ENCODE data around the gene PIGR.

The PIGR gene

GRCh38 chr1:206951318-206952100, 5.2 kb upstream of the PIGR start:
- no peak overlapping the region for H3K4me3 ChIP-seq (ENCODE audit: low read depth, low read length)
- H3K9me3 ChIP-seq (ENCODE audit: control insufficient read depth, insufficient read depth, low read depth, low read length): peaks cover 2% of the 10 kb centered on the region; the same call in 1 of the 2 replicates
- H3K27ac ChIP-seq (ENCODE audit: low read depth, low read length): no peak overlapping the region
- no peak overlapping the region for H3K9ac ChIP-seq (ENCODE audit: low read length)
- H3K36me3 ChIP-seq (ENCODE audit: control insufficient read depth, insufficient read depth, low read length): no peaks in the 10 kb centered on the region
- no peaks in the 10 kb centered on the region; the same call in 1 of the 2 replicates for H3K4me1 ChIP-seq (ENCODE audit: control insufficient read depth, insufficient read depth, low read length)
- H3K27me3 ChIP-seq (ENCODE audit: control insufficient read depth, insufficient read depth, low read length): peaks cover 8% of the 10 kb centered on the region; the same call in 1 of the 2 replicates

DNA sequence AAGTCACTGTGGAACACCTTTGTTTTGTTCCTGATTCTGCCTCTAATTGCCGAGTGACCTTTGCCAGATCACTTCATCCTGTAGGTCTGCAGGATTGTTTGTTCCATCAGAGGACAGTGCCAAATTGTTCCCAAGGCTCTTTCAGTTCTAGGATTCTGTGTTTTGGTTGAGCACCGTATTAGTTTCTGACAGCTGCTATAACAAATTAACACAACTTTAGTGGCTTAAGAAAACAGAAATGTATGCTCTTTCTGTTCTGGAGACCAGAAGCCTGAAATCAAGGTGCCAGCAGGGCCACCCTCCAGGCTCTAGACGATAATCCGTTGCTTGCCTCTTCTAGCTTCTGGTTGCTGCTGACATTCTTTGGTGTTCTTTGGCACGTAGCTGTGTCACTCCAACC, 3.4 kb upstream of the PIGR start:
- Histone ChIP-seq H3K27ac (ENCODE audit: low read depth, low read length) (no peak overlapping the region), H3K27me3 (ENCODE audit: control insufficient read depth, insufficient read depth, low read length) (peaks cover 4% of the 10 kb centered on the region; the same call in 1 of the 2 replicates), H3K9ac (ENCODE audit: low read length) (no peak overlapping the region), H3K36me3 (ENCODE audit: control insufficient read depth, insufficient read depth, low read length) (no peaks in the 10 kb centered on the region), H3K4me1 (ENCODE audit: control insufficient read depth, insufficient read depth, low read length) (no peaks in the 10 kb centered on the region), H3K4me3 (ENCODE audit: low read depth, low read length) (no peak overlapping the region), H3K9me3 (ENCODE audit: control insufficient read depth, insufficient read depth, low read depth, low read length) (peaks cover 2% of the 10 kb centered on the region; the same call in 1 of the 2 replicates)

GRCh38 chr1:206949208-206949607, 2.9 kb upstream of the PIGR start:
- Histone ChIP-seq H3K9ac (ENCODE audit: low read length) (no peak overlapping the region), H3K4me3 (ENCODE audit: low read depth, low read length) (no peak overlapping the region), H3K9me3 (ENCODE audit: control insufficient read depth, insufficient read depth, low read depth, low read length) (peaks cover 2% of the 10 kb centered on the region; the same call in 1 of the 2 replicates), H3K36me3 (ENCODE audit: control insufficient read depth, insufficient read depth, low read length) (no peaks in the 10 kb centered on the region), H3K27me3 (ENCODE audit: control insufficient read depth, insufficient read depth, low read length) (peaks cover 4% of the 10 kb centered on the region; the same call in 1 of the 2 replicates), H3K27ac (ENCODE audit: low read depth, low read length) (no peak overlapping the region), H3K4me1 (ENCODE audit: control insufficient read depth, insufficient read depth, low read length) (no peaks in the 10 kb centered on the region)

DNA sequence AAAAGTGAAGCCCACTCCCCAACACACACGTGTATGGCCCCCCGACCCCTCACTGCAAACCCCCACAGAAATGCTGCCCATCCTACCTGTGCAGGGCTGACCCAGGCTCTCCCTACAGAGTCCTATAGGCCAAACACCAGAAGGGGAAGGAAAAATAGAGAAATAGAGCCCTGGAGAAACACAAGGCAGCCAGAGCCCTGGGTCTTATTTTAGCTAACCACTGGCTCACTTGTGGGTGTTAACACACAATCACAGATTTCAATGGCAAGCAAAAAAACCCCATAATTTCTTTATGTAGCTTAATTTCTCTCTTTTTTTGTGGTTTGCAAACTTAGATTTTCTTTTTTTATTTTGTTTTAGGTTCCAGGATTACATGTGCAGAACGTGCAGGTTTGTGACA, 989 bp upstream of the PIGR start:
- Histone ChIP-seq H3K36me3 (ENCODE audit: control insufficient read depth, insufficient read depth, low read length) (no peaks in the 10 kb centered on the region), H3K4me3 (ENCODE audit: low read depth, low read length) (no peak overlapping the region), H3K9ac (ENCODE audit: low read length) (no peak overlapping the region), H3K27me3 (ENCODE audit: control insufficient read depth, insufficient read depth, low read length) (peaks cover 15% of the 10 kb centered on the region; the same call in 1 of the 2 replicates), H3K27ac (ENCODE audit: low read depth, low read length) (no peak overlapping the region), H3K4me1 (ENCODE audit: control insufficient read depth, insufficient read depth, low read length) (no peaks in the 10 kb centered on the region), H3K9me3 (ENCODE audit: control insufficient read depth, insufficient read depth, low read depth, low read length) (peaks cover 2% of the 10 kb centered on the region; the same call in 1 of the 2 replicates)

GRCh38 chr1:206945779-206946178, 487 bp downstream of the PIGR start:
- Histone ChIP-seq H3K27ac (ENCODE audit: low read depth, low read length) (no peak overlapping the region), H3K27me3 (ENCODE audit: control insufficient read depth, insufficient read depth, low read length) (peaks cover 15% of the 10 kb centered on the region; the same call in 1 of the 2 replicates)

DNA sequence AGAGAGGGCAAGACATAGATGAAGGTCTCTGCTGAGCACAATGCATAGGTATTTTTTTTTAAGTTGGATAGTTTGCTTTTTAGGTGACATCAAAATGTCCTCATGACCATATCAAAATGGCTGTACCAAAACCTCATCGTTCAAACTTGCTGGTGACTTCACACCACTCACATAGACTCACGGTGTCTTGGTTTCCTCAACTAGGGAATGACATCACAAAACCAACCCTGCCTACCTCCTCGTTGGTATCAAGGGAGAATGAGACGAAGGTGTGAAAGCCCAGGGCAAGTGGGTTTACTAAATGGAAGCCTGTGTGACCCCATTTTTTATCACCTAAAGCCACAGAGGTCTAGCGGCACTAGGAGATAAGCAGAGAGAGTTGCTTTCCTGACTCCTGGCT, 1.6 kb downstream of the PIGR start:
- Histone ChIP-seq H3K27me3 (ENCODE audit: control insufficient read depth, insufficient read depth, low read length) (peaks cover 15% of the 10 kb centered on the region; the same call in 1 of the 2 replicates), H3K27ac (ENCODE audit: low read depth, low read length) (no peak overlapping the region), H3K4me3 (ENCODE audit: low read depth, low read length) (no peak overlapping the region), H3K9ac (ENCODE audit: low read length) (no peak overlapping the region), H3K4me1 (ENCODE audit: control insufficient read depth, insufficient read depth, low read length) (no peaks in the 10 kb centered on the region), H3K9me3 (ENCODE audit: control insufficient read depth, insufficient read depth, low read depth, low read length) (no peaks in the 10 kb centered on the region), H3K36me3 (ENCODE audit: control insufficient read depth, insufficient read depth, low read length) (no peaks in the 10 kb centered on the region)

More at GRCh38 chr1:206945779-206946178, 487 bp downstream of the PIGR start:
- H3K9me3 ChIP-seq (ENCODE audit: control insufficient read depth, insufficient read depth, low read depth, low read length): peaks cover 2% of the 10 kb centered on the region; the same call in 1 of the 2 replicates
- no peaks in the 10 kb centered on the region for H3K36me3 ChIP-seq (ENCODE audit: control insufficient read depth, insufficient read depth, low read length)
- H3K4me3 ChIP-seq (ENCODE audit: low read depth, low read length): no peak overlapping the region
- no peaks in the 10 kb centered on the region for H3K4me1 ChIP-seq (ENCODE audit: control insufficient read depth, insufficient read depth, low read length)
- H3K9ac ChIP-seq (ENCODE audit: low read length): no peak overlapping the region

DNA sequence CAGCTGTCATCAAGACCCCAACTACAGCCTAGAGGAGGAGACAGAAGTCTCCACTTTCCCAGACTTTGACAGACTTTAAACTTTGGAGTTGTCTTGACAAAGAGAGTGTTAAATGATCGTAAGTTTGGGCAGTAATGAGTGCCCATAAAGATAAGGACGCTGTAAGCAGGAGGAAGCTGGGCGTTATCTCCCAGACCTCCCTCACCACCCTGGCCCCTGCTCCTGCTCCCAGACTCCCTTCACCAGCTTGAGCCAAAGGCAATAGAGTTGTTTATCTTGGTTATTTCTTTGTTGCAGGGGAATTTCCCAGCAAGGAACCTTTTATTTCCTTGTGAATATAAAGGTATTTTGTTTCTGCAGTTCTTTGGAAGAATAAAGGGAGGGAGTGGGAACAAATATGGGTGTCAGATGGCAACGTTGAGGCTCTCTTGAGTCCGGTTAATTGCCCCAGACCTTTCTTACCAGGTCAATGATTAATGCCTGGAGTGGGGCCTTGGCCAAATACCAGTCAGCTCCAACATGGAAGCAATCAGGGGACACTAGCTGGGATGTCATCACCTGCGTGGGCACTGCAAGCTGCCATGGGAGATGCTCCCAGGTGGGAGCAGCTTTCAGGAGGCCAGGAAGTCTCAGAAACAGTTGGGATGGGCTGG, 4.4 kb downstream of the PIGR start:
- no peak overlapping the region for H3K27ac ChIP-seq (ENCODE audit: low read depth, low read length)
- H3K4me1 ChIP-seq (ENCODE audit: control insufficient read depth, insufficient read depth, low read length): no peaks in the 10 kb centered on the region
- H3K9ac ChIP-seq (ENCODE audit: low read length): no peak overlapping the region
- H3K36me3 ChIP-seq (ENCODE audit: control insufficient read depth, insufficient read depth, low read length): no peaks in the 10 kb centered on the region
- no peaks in the 10 kb centered on the region for H3K9me3 ChIP-seq (ENCODE audit: control insufficient read depth, insufficient read depth, low read depth, low read length)
- no peak overlapping the region for H3K4me3 ChIP-seq (ENCODE audit: low read depth, low read length)
- H3K27me3 ChIP-seq (ENCODE audit: control insufficient read depth, insufficient read depth, low read length): peaks cover 13% of the 10 kb centered on the region; the same call in 1 of the 2 replicates

- Histone ChIP-seq H3K4me3 (ENCODE audit: low read depth, low read length) (no peak overlapping the region), H3K27me3 (ENCODE audit: control insufficient read depth, insufficient read depth, low read length) (peaks cover 11% of the 10 kb centered on the region; the same call in 1 of the 2 replicates), H3K36me3 (ENCODE audit: control insufficient read depth, insufficient read depth, low read length) (no peaks in the 10 kb centered on the region), H3K9ac (ENCODE audit: low read length) (no peak overlapping the region), H3K9me3 (ENCODE audit: control insufficient read depth, insufficient read depth, low read depth, low read length) (no peaks in the 10 kb centered on the region), H3K27ac (ENCODE audit: low read depth, low read length) (no peak overlapping the region), H3K4me1 (ENCODE audit: control insufficient read depth, insufficient read depth, low read length) (no peaks in the 10 kb centered on the region)
These were observed 5.7 kb downstream of the PIGR start for GRCh38 chr1:206940588-206940936.

DNA sequence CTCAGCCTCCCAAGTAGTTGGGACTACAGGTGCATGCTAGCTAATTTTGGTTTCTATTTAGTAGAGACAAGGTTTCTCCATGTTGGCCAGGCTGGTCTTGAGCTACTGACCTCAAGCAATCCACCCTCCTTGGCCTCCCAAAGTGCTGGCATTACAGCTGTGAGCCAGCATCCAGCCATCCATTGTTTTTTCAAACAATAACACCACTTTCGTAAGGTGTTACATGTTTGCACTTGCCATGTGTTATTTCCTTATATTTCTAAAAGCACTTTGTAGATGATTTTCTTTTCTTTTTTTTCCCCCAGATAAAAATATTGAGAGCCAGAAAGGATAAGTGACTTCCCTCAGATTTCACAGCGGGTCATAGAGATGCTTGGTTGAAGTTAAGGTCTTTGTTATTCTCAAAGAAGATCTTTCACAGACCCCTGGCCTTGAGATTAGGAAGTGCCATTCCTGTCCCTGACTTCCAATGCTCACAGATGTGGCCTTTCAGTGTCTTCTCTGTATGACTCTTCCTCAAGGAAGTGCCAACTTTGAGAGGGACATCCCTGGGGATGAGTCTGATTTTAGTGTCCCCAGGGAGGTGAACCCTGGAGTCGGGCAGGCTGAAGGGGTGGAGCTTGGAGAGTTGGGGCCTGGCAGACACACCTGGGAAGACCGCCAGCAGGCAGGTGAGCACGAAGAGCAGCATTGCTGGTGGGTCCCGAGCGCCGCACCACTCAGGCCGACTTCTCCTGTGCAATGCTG, 6.3 kb downstream of the PIGR start:
- Histone ChIP-seq H3K27ac (ENCODE audit: low read depth, low read length) (no peak overlapping the region), H3K9me3 (ENCODE audit: control insufficient read depth, insufficient read depth, low read depth, low read length) (no peaks in the 10 kb centered on the region), H3K27me3 (ENCODE audit: control insufficient read depth, insufficient read depth, low read length) (peaks cover 11% of the 10 kb centered on the region; the same call in 1 of the 2 replicates)

GRCh38 chr1:206939131-206939530, 7.1 kb downstream of the PIGR start:
- Histone ChIP-seq H3K9ac (ENCODE audit: low read length) (no peak overlapping the region), H3K27me3 (ENCODE audit: control insufficient read depth, insufficient read depth, low read length) (peaks cover 11% of the 10 kb centered on the region; the same call in 1 of the 2 replicates), H3K27ac (ENCODE audit: low read depth, low read length) (no peak overlapping the region), H3K36me3 (ENCODE audit: control insufficient read depth, insufficient read depth, low read length) (no peaks in the 10 kb centered on the region), H3K4me1 (ENCODE audit: control insufficient read depth, insufficient read depth, low read length) (no peaks in the 10 kb centered on the region), H3K9me3 (ENCODE audit: control insufficient read depth, insufficient read depth, low read depth, low read length) (no peaks in the 10 kb centered on the region), H3K4me3 (ENCODE audit: low read depth, low read length) (no peak overlapping the region)

More for the DNA sequence above, 6.3 kb downstream of the PIGR start:
- no peaks in the 10 kb centered on the region for H3K4me1 ChIP-seq (ENCODE audit: control insufficient read depth, insufficient read depth, low read length)
- no peak overlapping the region for H3K9ac ChIP-seq (ENCODE audit: low read length)
- H3K4me3 ChIP-seq (ENCODE audit: low read depth, low read length): no peak overlapping the region
- H3K36me3 ChIP-seq (ENCODE audit: control insufficient read depth, insufficient read depth, low read length): no peaks in the 10 kb centered on the region

Data from HUES6 (cell line).